H9 (cell line): Measurements from ENCODE around the gene SLC6A2. TPM values are rescaled to one million over a fixed set of nuclear protein-coding genes. Genes with fewer than 3 reads are reported as not detected.

ENCODE experiments used
- DNase-seq: peaks from one replicate; pipeline ENCODE4 v3.0.0-alpha.2; 2017
- H2AFZ ChIP-seq: one replicate; pipeline ENCODE4 v1.6.1; 2013; ENCODE audit warnings: mild to moderate bottlenecking, low read length, control low read depth, moderate library complexity
- H2AK5ac ChIP-seq: 2 replicates; pipeline ENCODE4 v1.6.1; 2013; ENCODE audit warnings: low read length, control low read depth, mixed read lengths; ENCODE audit not compliant: insufficient read length
- H2BK120ac ChIP-seq: one replicate; pipeline ENCODE4 v1.6.1; 2013; ENCODE audit warnings: low read depth, mild to moderate bottlenecking, low read length, control low read depth, inconsistent platforms; ENCODE audit not compliant: poor library complexity, severe bottlenecking
- H2BK12ac ChIP-seq: 2 replicates; pipeline ENCODE4 v1.6.1; 2013; ENCODE audit warnings: low read length, control low read depth, mixed read lengths, low read depth; ENCODE audit not compliant: insufficient read length
- H2BK15ac ChIP-seq: 2 replicates; pipeline ENCODE4 v1.6.1; 2013; ENCODE audit warnings: low read depth, low read length, control low read depth
- H2BK20ac ChIP-seq: one replicate; pipeline ENCODE4 v1.6.1; 2013; ENCODE audit warnings: low read depth, mild to moderate bottlenecking, low read length, control low read depth, inconsistent platforms; ENCODE audit not compliant: poor library complexity, severe bottlenecking
- H2BK5ac ChIP-seq: 2 replicates; pipeline ENCODE4 v1.6.1; 2013; ENCODE audit warnings: low read length, control low read depth, mixed read lengths; ENCODE audit not compliant: insufficient read length
- H3K14ac ChIP-seq: 2 replicates; pipeline ENCODE4 v1.6.1; 2013; ENCODE audit warnings: low read length, control low read depth; ENCODE audit not compliant: insufficient read depth
- H3K18ac ChIP-seq: 2 replicates; pipeline ENCODE4 v1.6.1; 2013; ENCODE audit warnings: low read depth, mild to moderate bottlenecking, mixed read lengths, low read length, control low read depth; ENCODE audit not compliant: insufficient read length
- H3K23ac ChIP-seq: 2 replicates; pipeline ENCODE4 v1.6.1; 2013; ENCODE audit warnings: low read length, control low read depth, mixed read lengths, low read depth; ENCODE audit not compliant: insufficient read length
- H3K23me2 ChIP-seq: 2 replicates; pipeline ENCODE4 v1.6.1; 2013; ENCODE audit warnings: low read depth, mild to moderate bottlenecking, mixed read lengths, low read length, control low read depth; ENCODE audit not compliant: insufficient read length, poor library complexity, severe bottlenecking
- H3K27ac ChIP-seq: 2 replicates; pipeline ENCODE4 v1.5.1; 2013; ENCODE audit warnings: low read length, control low read depth, mixed read lengths, low read depth; ENCODE audit not compliant: insufficient read length
- H3K27me3 ChIP-seq: 2 replicates; pipeline ENCODE4 v1.6.1; 2013; ENCODE audit warnings: low read length, control low read depth, inconsistent platforms; ENCODE audit not compliant: insufficient read depth
- H3K4ac ChIP-seq: 2 replicates; pipeline ENCODE4 v1.6.1; 2013; ENCODE audit warnings: low read depth, mild to moderate bottlenecking, control low read depth, inconsistent platforms, low read length, moderate library complexity
- H3K4me1 ChIP-seq: 2 replicates; pipeline ENCODE4 v1.6.1; 2013; ENCODE audit warnings: low read length, control low read depth, inconsistent platforms; ENCODE audit not compliant: insufficient read depth
- H3K4me2 ChIP-seq: 2 replicates; pipeline ENCODE4 v1.6.1; 2013; ENCODE audit warnings: low read length, control low read depth, mixed read lengths; ENCODE audit not compliant: insufficient read length, insufficient read depth
- H3K56ac ChIP-seq: 2 replicates; pipeline ENCODE4 v1.6.1; 2013; ENCODE audit warnings: low read depth, mild to moderate bottlenecking, mixed read lengths, low read length, control low read depth; ENCODE audit not compliant: insufficient read length
- H3K79me1 ChIP-seq: 2 replicates; pipeline ENCODE4 v1.6.1; 2013; ENCODE audit warnings: low read depth, mild to moderate bottlenecking, moderate library complexity, low read length, control low read depth, inconsistent platforms; ENCODE audit not compliant: insufficient read depth, poor library complexity, severe bottlenecking
- H3K79me2 ChIP-seq: 2 replicates; pipeline ENCODE4 v1.6.1; 2013; ENCODE audit warnings: low read length, control low read depth, inconsistent platforms; ENCODE audit not compliant: insufficient read depth
- H3K9ac ChIP-seq: 2 replicates; pipeline ENCODE4 v1.6.1; 2013; ENCODE audit warnings: low read length, control low read depth, mixed read lengths; ENCODE audit not compliant: insufficient read length; ENCODE audit errors: extremely low read depth
- H3K9me3 ChIP-seq: one replicate; pipeline ENCODE4 v1.6.1; 2013; ENCODE audit warnings: low read depth, low read length, inconsistent platforms; ENCODE audit not compliant: control insufficient read depth
- H3T11ph ChIP-seq: one replicate; pipeline ENCODE4 v1.6.1; 2013; ENCODE audit warnings: mild to moderate bottlenecking, low read length, control low read depth, inconsistent platforms
- H4K20me1 ChIP-seq: one replicate; pipeline ENCODE4 v1.6.1; 2013; ENCODE audit not compliant: control insufficient read depth, insufficient read length, insufficient read depth
- H4K5ac ChIP-seq: 2 replicates; pipeline ENCODE4 v1.6.1; 2013; ENCODE audit warnings: low read depth, mild to moderate bottlenecking, mixed read lengths, low read length, control low read depth; ENCODE audit not compliant: insufficient read length
- H4K8ac ChIP-seq: replicated peaks from 2 replicates; pipeline ENCODE4 v1.6.1; 2013; ENCODE audit warnings: low read length, control low read depth, mixed read lengths, low read depth; ENCODE audit not compliant: insufficient read length
- H4K91ac ChIP-seq: 2 replicates; pipeline ENCODE4 v1.6.1; 2013; ENCODE audit warnings: low read depth, mild to moderate bottlenecking, moderate library complexity, mixed read lengths, low read length, control low read depth; ENCODE audit not compliant: insufficient read length
- H3K27ac Mint-ChIP-seq, 3 experiments: 2 replicates in 2 of 3; 3 replicates in 1 of 3; pipeline ENCODE4 v1.8.0; 2020 to 2021; ENCODE audit warnings: mixed read lengths in 3 of 3, mild to moderate bottlenecking in 1 of 3, moderate library complexity in 1 of 3
- H3K27me3 Mint-ChIP-seq: 2 replicates; pipeline ENCODE4 v1.8.0; 2021; ENCODE audit warnings: low read depth, mild to moderate bottlenecking, moderate library complexity, mixed read lengths
- H3K36me3 Mint-ChIP-seq, 3 experiments: 2 replicates in 2 of 3; 3 replicates in 1 of 3; pipeline ENCODE4 v1.8.0; 2020 to 2021; ENCODE audit warnings: low read depth in 3 of 3, mixed read lengths in 3 of 3; ENCODE audit not compliant: insufficient read depth in 1 of 3
- H3K4me1 Mint-ChIP-seq, 2 experiments: 2 replicates each; pipeline ENCODE4 v1.8.0; 2020; ENCODE audit warnings: mixed read lengths in 2 of 2
- H3K4me3 Mint-ChIP-seq, 2 experiments: 2 replicates in 1 of 2; 3 replicates in 1 of 2; pipeline ENCODE4 v1.8.0; 2020 to 2021; ENCODE audit warnings: mild to moderate bottlenecking in 2 of 2, mixed read lengths in 2 of 2, moderate library complexity in 1 of 2
- H3K9me3 Mint-ChIP-seq, 2 experiments: 2 replicates in 1 of 2; 3 replicates in 1 of 2; pipeline ENCODE4 v1.8.0; 2020; ENCODE audit warnings: mild to moderate bottlenecking in 2 of 2, mixed read lengths in 2 of 2, moderate library complexity in 1 of 2
- WGBS: extraction: QIAGEN DNeasy Blood & Tissue Kit; methylation state at CpG from one replicate; pipeline ENCODE4 v1.1.7; 2013; ENCODE audit warnings: missing lambda C conversion rate, low lambda C conversion rate, mixed read lengths; ENCODE audit not compliant: insufficient read length; ENCODE audit errors: extremely low coverage; 5-methylcytosine and 5-hydroxymethylcytosine counted together
- total RNA-seq: library from RNA; stranded (reverse); gene quantifications from 2 replicates; pipeline ENCODE4 v1.2.1, GENCODE V29; 2021
- TF ChIP-seq, protein P1 (sequence below): fragments of 200-600 bp; sonication (generic); conservative IDR thresholded peaks from 3 replicates; pipeline ENCODE4 v1.8.0; 2021; ENCODE audit warnings: antibody characterized with exemption, mild to moderate bottlenecking

Gene SLC6A2
- total RNA-seq, 1 experiment from 2014 or later: 0.24 TPM

DNA sequence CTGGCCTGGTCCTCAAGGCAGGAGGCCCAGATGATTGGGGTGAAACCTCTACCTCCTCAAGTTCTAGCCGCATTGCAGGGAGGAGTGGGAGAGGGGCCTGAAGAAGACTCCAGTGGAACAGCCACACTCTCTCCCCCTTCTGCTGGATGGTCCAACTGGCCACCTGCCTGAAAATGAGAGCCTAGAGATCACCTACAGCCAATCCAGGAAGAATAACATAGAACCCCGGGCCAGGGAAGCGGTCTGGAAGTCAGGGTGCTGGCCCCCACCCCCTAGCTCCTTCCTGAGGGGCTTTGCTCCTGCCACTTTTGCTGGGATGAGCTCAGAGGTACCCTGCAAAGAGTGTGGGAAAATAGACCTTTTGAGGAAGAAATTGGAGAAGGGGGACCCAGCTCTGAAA lies 1.8 kb downstream of the SLC6A2 start:
- no peak overlapping the region for H3K4me3 Mint-ChIP-seq
- no peak overlapping the region for H2BK20ac ChIP-seq
- no CpG with 5 or more reads among the region's 3 CpGs for WGBS

More for the DNA sequence above, 1.8 kb downstream of the SLC6A2 start:
- peaks cover 58% of the 10 kb centered on the region for H3K27me3 Mint-ChIP-seq
- H3K4me1 Mint-ChIP-seq: peaks cover 5 to 7% of the 10 kb centered on the region in 2 experiments
- H2BK15ac ChIP-seq: no peak overlapping the region
- H2BK5ac ChIP-seq: no peak overlapping the region
- no peak overlapping the region for H3K9ac ChIP-seq
- H3K79me2 ChIP-seq: no peaks in the 10 kb centered on the region
- H3T11ph ChIP-seq: no peak overlapping the region
- H3K27ac Mint-ChIP-seq: no peak overlapping the region
- H2BK120ac ChIP-seq: no peak overlapping the region
- no peak overlapping the region for H3K27ac ChIP-seq
- H4K8ac ChIP-seq: no peak overlapping the region
- no peak overlapping the region for H3K18ac ChIP-seq
- no peaks in the 10 kb centered on the region for H3K9me3 ChIP-seq
- no peak overlapping the region for H2BK12ac ChIP-seq
- H4K91ac ChIP-seq: no peak overlapping the region
- H3K23ac ChIP-seq: no peak overlapping the region
- H4K5ac ChIP-seq: no peak overlapping the region
- H3K9me3 Mint-ChIP-seq: peaks cover 0 to 3% of the 10 kb centered on the region in 2 experiments; a peak in 2 of 5 replicates
- DNase-seq: no peak
- H3K4me1 ChIP-seq: no peaks in the 10 kb centered on the region
- H3K14ac ChIP-seq: no peak overlapping the region
- TF ChIP-seq, protein P1, sequence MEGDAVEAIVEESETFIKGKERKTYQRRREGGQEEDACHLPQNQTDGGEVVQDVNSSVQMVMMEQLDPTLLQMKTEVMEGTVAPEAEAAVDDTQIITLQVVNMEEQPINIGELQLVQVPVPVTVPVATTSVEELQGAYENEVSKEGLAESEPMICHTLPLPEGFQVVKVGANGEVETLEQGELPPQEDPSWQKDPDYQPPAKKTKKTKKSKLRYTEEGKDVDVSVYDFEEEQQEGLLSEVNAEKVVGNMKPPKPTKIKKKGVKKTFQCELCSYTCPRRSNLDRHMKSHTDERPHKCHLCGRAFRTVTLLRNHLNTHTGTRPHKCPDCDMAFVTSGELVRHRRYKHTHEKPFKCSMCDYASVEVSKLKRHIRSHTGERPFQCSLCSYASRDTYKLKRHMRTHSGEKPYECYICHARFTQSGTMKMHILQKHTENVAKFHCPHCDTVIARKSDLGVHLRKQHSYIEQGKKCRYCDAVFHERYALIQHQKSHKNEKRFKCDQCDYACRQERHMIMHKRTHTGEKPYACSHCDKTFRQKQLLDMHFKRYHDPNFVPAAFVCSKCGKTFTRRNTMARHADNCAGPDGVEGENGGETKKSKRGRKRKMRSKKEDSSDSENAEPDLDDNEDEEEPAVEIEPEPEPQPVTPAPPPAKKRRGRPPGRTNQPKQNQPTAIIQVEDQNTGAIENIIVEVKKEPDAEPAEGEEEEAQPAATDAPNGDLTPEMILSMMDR: no peak
- H3K23me2 ChIP-seq: peaks cover 10% of the 10 kb centered on the region
- no peaks in the 10 kb centered on the region for H3K36me3 Mint-ChIP-seq
- H3K27me3 ChIP-seq: peaks cover 40% of the 10 kb centered on the region; the same call in 1 of the 2 replicates
- H2AK5ac ChIP-seq: no peak overlapping the region
- no peaks in the 10 kb centered on the region for H4K20me1 ChIP-seq
- no peak overlapping the region for H3K4ac ChIP-seq
- H2AFZ ChIP-seq: no peak overlapping the region
- no peak overlapping the region for H3K56ac ChIP-seq
- no peak overlapping the region for H3K4me2 ChIP-seq
- no peaks in the 10 kb centered on the region for H3K79me1 ChIP-seq
